IPS DF 6.9 (cell line): ENCODE data around the gene CADM2.

Experiments
- DNase-seq: peaks from one replicate; pipeline ENCODE4 v3.0.0-alpha.2; 2013; ENCODE audit warnings: low read depth, low spot score
- H3K27ac ChIP-seq: one replicate; pipeline ENCODE4 v1.5.1; 2013; ENCODE audit warnings: low read length, control low read depth
- H3K27me3 ChIP-seq: 2 replicates; pipeline ENCODE4 v1.6.1; 2013; ENCODE audit warnings: mild to moderate bottlenecking, low read length; ENCODE audit not compliant: control insufficient read depth, insufficient read depth
- H3K36me3 ChIP-seq: 2 replicates; pipeline ENCODE4 v1.6.1; 2013; ENCODE audit warnings: low read length; ENCODE audit not compliant: control insufficient read depth, insufficient read depth
- H3K4me1 ChIP-seq: 2 replicates; pipeline ENCODE4 v1.6.1; 2013; ENCODE audit warnings: low read length; ENCODE audit not compliant: control insufficient read depth, insufficient read depth
- H3K4me3 ChIP-seq: 2 replicates; pipeline ENCODE4 v1.5.1; 2013; ENCODE audit warnings: mild to moderate bottlenecking, low read length
- H3K9me3 ChIP-seq: 2 replicates; pipeline ENCODE4 v1.6.1; 2013; ENCODE audit warnings: low read length, inconsistent platforms; ENCODE audit not compliant: control insufficient read depth, insufficient read depth
- WGBS: extraction: QIAGEN DNeasy Blood & Tissue Kit; methylation state at CpG from one replicate; pipeline ENCODE4 v1.1.7; 2013; ENCODE audit warnings: mixed read lengths, missing lambda C conversion rate; ENCODE audit not compliant: insufficient read length, insufficient coverage; 5-methylcytosine and 5-hydroxymethylcytosine counted together

The CADM2 gene

DNA sequence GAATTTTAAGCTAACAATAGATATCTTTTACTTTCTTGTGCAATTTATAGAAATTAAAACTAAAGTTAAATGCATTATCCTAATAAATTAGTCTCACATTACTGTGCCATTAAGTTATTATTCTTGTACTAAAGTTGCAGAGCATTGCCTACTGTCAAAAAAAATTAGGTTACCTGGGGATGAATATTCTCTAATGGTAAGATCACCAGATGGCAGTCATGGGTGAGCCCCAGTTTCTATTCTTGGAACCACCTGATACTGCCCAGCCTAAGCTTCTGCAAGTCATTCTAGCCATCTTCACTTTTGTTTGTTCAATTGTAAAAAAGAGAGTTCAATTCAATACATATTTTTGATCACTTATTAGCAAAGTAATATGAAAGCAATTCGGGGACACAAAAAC is 213.2 kb downstream of the CADM2 start:
- Histone ChIP-seq H3K27ac (no peak overlapping the region), H3K4me1 (no peaks in the 10 kb centered on the region), H3K9me3 (no peaks in the 10 kb centered on the region), H3K4me3 (no peak overlapping the region), H3K27me3 (no peaks in the 10 kb centered on the region), H3K36me3 (no peaks in the 10 kb centered on the region)
- no peak for DNase-seq
- WGBS = no CpG with 5 or more reads among the region's 1 CpG

DNA sequence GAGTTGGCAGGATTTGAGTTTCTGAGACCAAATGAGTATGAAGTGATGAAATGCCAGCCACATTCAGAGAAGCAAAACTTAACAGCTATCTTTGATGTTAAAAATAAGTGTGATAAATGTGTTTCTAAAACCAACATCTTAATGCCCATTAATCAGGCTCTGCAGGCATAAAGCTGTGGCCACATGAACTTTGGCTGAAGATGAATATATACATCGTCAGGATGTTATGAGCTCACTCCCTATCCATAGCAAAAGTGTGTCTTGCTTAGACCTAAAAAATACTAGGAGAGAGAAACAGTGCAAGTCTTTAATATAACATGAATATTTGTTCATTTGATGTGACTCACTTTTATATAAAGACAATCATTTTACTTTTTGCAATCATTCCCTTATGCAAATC is 218.0 kb downstream of the CADM2 start:
- H3K27me3 ChIP-seq = no peaks in the 10 kb centered on the region
- no peak overlapping the region for H3K27ac ChIP-seq
- no peak overlapping the region for H3K4me3 ChIP-seq
- H3K4me1 ChIP-seq = no peaks in the 10 kb centered on the region
- no CpG with 5 or more reads among the region's 1 CpG for WGBS
- no peak for DNase-seq
- no peaks in the 10 kb centered on the region for H3K9me3 ChIP-seq
- H3K36me3 ChIP-seq = no peaks in the 10 kb centered on the region

DNA sequence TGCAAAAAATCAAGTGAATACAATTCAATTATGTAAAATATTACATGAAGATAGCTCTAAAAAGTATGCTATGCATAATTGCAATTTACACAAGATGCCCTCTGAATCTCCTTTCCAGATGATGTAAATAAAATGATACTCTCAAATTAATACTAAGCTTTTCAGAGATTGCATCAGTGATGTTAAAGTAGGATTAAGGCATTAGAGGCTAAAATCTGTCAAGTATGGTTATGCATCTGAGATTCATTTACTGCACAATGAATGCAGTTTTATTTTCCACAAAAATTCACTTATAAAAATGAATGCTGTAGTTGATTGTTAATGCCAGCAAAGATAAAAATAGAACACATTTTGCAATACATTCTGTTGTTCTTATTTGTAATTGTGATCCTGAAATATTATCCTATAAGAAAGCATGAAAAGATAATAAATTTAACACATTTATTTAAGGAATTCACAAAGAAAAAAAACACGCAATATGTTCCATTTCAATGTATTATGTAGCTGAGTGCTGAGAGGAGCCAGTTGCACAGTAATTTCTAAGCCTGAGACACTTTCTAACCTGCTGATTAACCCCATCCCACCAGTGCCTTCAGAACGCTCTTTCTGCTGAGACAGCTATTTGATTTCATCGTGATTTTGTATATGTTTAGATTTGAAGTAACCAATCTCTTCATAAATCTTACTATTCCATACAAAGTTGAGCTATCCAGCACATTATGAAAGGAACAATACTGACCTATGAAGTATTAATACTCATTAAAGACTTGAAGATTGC is 224.4 kb downstream of the CADM2 start:
- no peaks in the 10 kb centered on the region for H3K9me3 ChIP-seq
- H3K4me1 ChIP-seq = no peaks in the 10 kb centered on the region
- H3K27ac ChIP-seq = no peak overlapping the region
- H3K36me3 ChIP-seq = no peaks in the 10 kb centered on the region
- no CpG with 5 or more reads among the region's 3 CpGs for WGBS
- no peak for DNase-seq
- H3K4me3 ChIP-seq = no peak overlapping the region
- no peaks in the 10 kb centered on the region for H3K27me3 ChIP-seq

DNA sequence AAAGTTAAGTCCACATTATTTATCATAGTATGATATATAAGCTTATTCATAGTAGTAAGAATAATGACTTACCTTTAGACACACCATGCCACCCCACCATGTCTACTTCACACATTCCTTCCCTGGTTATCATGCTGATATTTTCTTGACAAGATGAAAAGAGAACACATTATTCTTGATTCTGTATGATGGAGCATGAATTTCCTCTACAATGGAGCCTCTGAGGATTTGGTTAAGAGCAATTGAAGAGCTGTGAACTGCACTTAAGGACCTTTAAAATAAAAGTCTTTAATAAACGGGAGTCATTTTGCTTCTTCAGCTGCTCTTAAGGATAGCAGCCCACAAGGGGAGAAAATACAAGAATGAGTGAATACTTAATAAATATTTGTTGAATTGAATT is 226.7 kb downstream of the CADM2 start:
- Histone ChIP-seq H3K4me1 (no peaks in the 10 kb centered on the region), H3K4me3 (no peak overlapping the region), H3K27me3 (no peaks in the 10 kb centered on the region), H3K9me3 (no peaks in the 10 kb centered on the region), H3K27ac (no peak overlapping the region), H3K36me3 (no peaks in the 10 kb centered on the region)
- no CpG with 5 or more reads among the region's 1 CpG for WGBS
- no peak for DNase-seq

DNA sequence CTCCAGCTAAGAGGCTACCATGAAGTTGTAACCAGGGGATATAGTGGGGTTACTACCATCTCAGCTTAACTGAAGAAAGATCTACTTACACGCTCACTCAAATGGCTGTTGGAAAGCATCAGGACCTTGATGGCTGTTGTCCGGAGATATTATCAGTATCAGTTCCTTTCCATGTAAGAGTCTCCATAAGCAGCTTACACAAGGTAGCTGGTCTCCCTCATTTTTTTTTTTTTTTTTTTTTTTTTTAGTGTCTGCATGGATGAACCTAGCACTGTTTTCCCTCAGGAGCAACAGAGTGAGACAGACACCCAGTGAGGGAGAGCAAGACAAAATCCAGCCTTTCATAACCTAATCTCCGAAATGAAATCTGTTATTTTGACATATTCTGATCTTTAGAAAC is 230.9 kb downstream of the CADM2 start:
- DNase-seq = no peak
- Histone ChIP-seq H3K27ac (no peak overlapping the region), H3K4me3 (no peak overlapping the region), H3K9me3 (no peaks in the 10 kb centered on the region), H3K4me1 (no peaks in the 10 kb centered on the region), H3K27me3 (no peaks in the 10 kb centered on the region), H3K36me3 (no peaks in the 10 kb centered on the region)
- no CpG with 5 or more reads among the region's 3 CpGs for whole genome bisulfite sequencing

DNA sequence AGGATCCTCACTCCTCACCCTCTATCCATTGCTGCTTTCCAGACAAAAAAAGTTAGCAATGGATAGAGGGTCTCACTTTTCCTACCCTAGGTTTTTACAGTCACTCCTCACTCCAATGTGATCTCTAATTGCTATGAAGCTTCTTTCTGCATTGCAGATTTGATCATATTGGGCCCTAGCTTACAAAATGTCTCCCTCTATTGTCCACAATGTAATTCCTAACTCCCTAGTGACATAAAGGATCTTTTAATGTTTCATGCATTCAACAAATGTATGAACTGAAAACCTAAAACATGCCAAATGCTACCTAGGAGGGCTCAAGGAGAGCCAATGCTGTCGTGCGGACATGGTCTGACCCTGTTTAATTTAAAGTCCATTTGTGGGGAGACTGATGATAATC is 234.8 kb downstream of the CADM2 start:
- no peak for DNase-seq
- no CpG with 5 or more reads among the region's 2 CpGs for WGBS
- H3K9me3 ChIP-seq = no peaks in the 10 kb centered on the region
- no peaks in the 10 kb centered on the region for H3K36me3 ChIP-seq
- no peak overlapping the region for H3K27ac ChIP-seq
- H3K4me1 ChIP-seq = no peaks in the 10 kb centered on the region
- no peaks in the 10 kb centered on the region for H3K27me3 ChIP-seq
- H3K4me3 ChIP-seq = no peak overlapping the region

DNA sequence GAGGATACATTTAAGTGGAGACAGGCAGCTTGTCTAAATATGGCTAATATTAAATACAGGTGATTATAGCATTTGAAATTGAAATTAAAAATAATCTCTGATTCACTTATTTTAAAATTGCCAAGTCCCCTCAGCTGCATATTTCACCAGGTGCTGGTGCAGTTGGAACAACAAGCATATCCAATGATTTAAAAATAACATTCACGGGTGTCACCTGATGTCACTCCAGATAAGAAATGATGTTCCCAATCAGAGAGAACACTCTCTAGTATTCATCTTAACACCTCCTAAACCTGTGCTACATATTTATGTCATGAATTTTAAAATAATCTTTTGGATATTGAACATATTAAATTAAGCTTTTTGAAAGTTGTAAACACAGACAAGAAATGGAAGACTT is 249.9 kb downstream of the CADM2 start:
- Histone ChIP-seq H3K9me3 (no peaks in the 10 kb centered on the region), H3K27ac (no peak overlapping the region), H3K27me3 (no peaks in the 10 kb centered on the region), H3K4me3 (no peak overlapping the region), H3K36me3 (no peaks in the 10 kb centered on the region), H3K4me1 (no peaks in the 10 kb centered on the region)
- no CpG with 5 or more reads among the region's 1 CpG for WGBS
- no peak for DNase-seq

DNA sequence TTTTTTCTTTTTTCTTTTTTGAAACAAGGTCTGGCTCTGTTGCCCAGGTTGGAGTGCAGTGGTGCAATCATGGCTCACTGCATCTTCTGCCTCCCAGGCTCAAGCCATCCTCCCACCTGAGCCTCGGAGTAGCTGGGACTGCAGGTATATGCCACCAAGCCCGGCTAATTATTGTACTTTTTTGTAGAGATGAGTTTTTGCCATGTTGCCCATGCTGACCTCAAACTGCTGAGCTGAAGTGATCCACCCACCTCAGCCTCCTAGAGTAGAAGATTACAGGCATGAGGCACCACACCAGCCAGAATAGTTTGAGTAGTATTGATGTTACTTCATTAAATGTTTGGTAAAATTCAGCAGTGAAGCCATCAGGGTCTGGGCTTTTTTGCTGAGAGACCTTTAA is 251.8 kb downstream of the CADM2 start:
- Histone ChIP-seq H3K27ac (no peak overlapping the region), H3K36me3 (no peaks in the 10 kb centered on the region), H3K9me3 (no peaks in the 10 kb centered on the region), H3K4me3 (no peak overlapping the region), H3K27me3 (no peaks in the 10 kb centered on the region), H3K4me1 (no peaks in the 10 kb centered on the region)
- no peak for DNase-seq
- no CpG with 5 or more reads among the region's 2 CpGs for WGBS

DNA sequence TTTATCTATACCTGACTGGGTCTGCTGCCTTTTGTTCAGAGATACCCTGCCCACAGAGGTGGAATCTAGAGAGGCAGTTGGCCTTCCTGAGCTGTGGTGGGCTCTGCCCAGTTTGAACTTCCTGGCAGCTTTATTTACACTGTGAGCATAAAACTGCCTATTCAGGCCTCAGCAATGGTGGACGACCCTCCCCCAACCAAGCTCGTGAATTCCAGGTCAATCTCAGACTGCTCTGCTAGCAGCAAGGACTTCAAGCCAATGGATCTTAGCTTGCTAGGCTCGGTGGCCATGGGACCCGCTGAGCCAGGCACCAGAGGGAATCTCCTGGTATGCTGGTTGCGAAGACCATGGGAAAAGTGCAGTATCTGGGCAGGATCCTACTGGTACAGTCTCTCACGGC is 270.2 kb downstream of the CADM2 start:
- DNase-seq = no peak
- WGBS = no CpG with 5 or more reads among the region's 6 CpGs
- H3K27ac ChIP-seq = no peak overlapping the region
- no peaks in the 10 kb centered on the region for H3K36me3 ChIP-seq
- H3K9me3 ChIP-seq = no peaks in the 10 kb centered on the region
- H3K4me1 ChIP-seq = peaks cover 3% of the 10 kb centered on the region
- no peaks in the 10 kb centered on the region for H3K27me3 ChIP-seq
- H3K4me3 ChIP-seq = no peak overlapping the region

DNA sequence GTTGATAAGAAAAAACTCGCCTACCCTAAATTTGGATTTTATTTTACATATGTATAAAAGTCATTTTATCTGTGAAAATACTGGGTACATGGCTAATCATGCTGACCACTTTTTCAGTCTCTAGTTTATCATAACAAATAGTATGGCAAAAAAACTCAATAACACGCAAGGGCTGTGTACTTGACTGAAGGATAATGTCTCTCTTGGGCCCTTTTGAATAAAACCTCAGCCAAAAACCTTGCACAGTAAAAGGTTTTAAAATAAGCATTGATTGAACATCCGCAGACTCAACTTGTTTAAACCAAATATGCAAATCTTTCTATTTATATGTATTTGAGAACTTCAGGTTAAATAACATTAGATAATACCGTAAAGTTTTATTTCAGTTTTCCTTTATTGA is 285.3 kb downstream of the CADM2 start:
- Histone ChIP-seq H3K4me1 (no peaks in the 10 kb centered on the region), H3K36me3 (no peaks in the 10 kb centered on the region), H3K9me3 (no peaks in the 10 kb centered on the region), H3K4me3 (no peak overlapping the region), H3K27me3 (no peaks in the 10 kb centered on the region), H3K27ac (no peak overlapping the region)
- no CpG with 5 or more reads among the region's 4 CpGs for WGBS
- DNase-seq = no peak

DNA sequence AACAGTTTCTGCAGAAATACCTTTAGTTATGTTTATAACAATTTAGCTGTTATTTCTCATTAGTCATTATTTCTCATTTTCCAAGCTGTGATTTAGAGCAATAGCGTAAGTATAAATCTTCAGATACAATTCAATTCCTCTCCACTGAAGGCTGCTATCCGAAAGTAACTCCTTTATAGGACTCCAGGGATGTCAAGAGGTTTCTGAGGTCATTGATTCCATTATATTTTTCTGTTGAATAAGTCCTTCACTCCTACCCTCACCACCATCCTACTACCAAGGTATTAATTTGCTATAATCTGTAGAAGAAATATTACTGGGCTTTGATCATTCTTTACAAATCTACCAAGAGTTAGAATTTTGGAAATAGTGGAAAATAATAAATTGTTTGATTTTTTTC is 285.7 kb downstream of the CADM2 start:
- no peak overlapping the region for H3K4me3 ChIP-seq
- no peaks in the 10 kb centered on the region for H3K4me1 ChIP-seq
- H3K27me3 ChIP-seq = no peaks in the 10 kb centered on the region
- no peak for DNase-seq
- H3K9me3 ChIP-seq = no peaks in the 10 kb centered on the region
- H3K36me3 ChIP-seq = no peaks in the 10 kb centered on the region
- no peak overlapping the region for H3K27ac ChIP-seq
- no CpG with 5 or more reads among the region's 2 CpGs for WGBS
